ENCODE results near the gene TFDP2.

Gene TFDP2

DNA sequence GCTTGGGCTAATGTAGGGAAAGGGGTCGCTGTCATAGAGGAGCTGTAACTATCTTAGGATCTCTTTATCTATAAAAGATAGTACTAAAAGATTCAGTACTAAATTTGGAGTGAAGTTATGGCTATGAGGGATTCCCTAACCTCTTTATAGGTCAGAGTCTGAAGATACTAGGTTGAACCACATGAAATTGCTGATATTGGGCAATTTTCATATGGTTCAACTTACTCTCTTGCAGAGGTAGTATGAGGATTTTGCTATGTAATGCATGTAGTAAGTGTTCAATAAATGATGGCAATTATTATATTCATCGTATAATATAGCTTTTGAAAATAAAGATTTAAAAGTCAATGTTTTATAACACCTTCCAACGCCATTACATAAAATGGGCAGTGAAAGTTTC is 1.9 kb upstream of the TFDP2 start:
- H3K4me3 ChIP-seq (ENCODE audit: low read depth, low read length), result no peak overlapping the region
- H3K27ac ChIP-seq (ENCODE audit: extremely low read depth, low read depth, low read length), result no peak overlapping the region
- no peaks in the 10 kb centered on the region for H3K36me3 ChIP-seq (ENCODE audit: control insufficient read depth in 2 of 2, insufficient read depth in 1 of 2, low read length in 2 of 2)
- no peaks in the 10 kb centered on the region for H3K4me1 ChIP-seq (ENCODE audit: control insufficient read depth, insufficient read depth, low read length)
- POLR2A ChIA-PET, result no interaction called here
- TF ChIP-seq ZNF266 (tag by site-specific recombination; IDR thresholded peaks at IDR 0.05; ENCODE audit: low read depth) (no peak), FEZF1 (tag by site-specific recombination; IDR thresholded peaks at IDR 0.05) (no peak), ZSCAN23 (tag by site-specific recombination; IDR thresholded peaks at IDR 0.05) (no peak), ZNF76 (tag by site-specific recombination; IDR thresholded peaks at IDR 0.05; ENCODE audit: borderline replicate concordance, low read depth) (no peak), ZNF549 (tag by site-specific recombination; IDR thresholded peaks at IDR 0.05) (no peak), ZNF501 (tag by site-specific recombination; IDR thresholded peaks at IDR 0.05) (no peak), ZNF391 (tag by site-specific recombination; IDR thresholded peaks at IDR 0.05; ENCODE audit: borderline replicate concordance, low read depth) (no peak), ZNF610 (tag by site-specific recombination; IDR thresholded peaks at IDR 0.05; ENCODE audit: borderline replicate concordance) (no peak), ZNF843 (tag by site-specific recombination; IDR thresholded peaks at IDR 0.05) (no peak), ZBTB48 (tag by site-specific recombination; IDR thresholded peaks at IDR 0.05) (no peak), ZNF791 (tag by site-specific recombination; IDR thresholded peaks at IDR 0.05) (no peak), ZNF600 (tag by site-specific recombination; IDR thresholded peaks at IDR 0.05) (no peak), KLF8 (tag by site-specific recombination; IDR thresholded peaks at IDR 0.05) (no peak), ZBTB21 (tag by site-specific recombination; IDR thresholded peaks at IDR 0.05) (no peak), ZNF658 (tag by site-specific recombination; IDR thresholded peaks at IDR 0.05) (no peak), ZNF146 (tag by site-specific recombination; IDR thresholded peaks at IDR 0.05) (no peak)
- TF ChIP-seq, protein P1, sequence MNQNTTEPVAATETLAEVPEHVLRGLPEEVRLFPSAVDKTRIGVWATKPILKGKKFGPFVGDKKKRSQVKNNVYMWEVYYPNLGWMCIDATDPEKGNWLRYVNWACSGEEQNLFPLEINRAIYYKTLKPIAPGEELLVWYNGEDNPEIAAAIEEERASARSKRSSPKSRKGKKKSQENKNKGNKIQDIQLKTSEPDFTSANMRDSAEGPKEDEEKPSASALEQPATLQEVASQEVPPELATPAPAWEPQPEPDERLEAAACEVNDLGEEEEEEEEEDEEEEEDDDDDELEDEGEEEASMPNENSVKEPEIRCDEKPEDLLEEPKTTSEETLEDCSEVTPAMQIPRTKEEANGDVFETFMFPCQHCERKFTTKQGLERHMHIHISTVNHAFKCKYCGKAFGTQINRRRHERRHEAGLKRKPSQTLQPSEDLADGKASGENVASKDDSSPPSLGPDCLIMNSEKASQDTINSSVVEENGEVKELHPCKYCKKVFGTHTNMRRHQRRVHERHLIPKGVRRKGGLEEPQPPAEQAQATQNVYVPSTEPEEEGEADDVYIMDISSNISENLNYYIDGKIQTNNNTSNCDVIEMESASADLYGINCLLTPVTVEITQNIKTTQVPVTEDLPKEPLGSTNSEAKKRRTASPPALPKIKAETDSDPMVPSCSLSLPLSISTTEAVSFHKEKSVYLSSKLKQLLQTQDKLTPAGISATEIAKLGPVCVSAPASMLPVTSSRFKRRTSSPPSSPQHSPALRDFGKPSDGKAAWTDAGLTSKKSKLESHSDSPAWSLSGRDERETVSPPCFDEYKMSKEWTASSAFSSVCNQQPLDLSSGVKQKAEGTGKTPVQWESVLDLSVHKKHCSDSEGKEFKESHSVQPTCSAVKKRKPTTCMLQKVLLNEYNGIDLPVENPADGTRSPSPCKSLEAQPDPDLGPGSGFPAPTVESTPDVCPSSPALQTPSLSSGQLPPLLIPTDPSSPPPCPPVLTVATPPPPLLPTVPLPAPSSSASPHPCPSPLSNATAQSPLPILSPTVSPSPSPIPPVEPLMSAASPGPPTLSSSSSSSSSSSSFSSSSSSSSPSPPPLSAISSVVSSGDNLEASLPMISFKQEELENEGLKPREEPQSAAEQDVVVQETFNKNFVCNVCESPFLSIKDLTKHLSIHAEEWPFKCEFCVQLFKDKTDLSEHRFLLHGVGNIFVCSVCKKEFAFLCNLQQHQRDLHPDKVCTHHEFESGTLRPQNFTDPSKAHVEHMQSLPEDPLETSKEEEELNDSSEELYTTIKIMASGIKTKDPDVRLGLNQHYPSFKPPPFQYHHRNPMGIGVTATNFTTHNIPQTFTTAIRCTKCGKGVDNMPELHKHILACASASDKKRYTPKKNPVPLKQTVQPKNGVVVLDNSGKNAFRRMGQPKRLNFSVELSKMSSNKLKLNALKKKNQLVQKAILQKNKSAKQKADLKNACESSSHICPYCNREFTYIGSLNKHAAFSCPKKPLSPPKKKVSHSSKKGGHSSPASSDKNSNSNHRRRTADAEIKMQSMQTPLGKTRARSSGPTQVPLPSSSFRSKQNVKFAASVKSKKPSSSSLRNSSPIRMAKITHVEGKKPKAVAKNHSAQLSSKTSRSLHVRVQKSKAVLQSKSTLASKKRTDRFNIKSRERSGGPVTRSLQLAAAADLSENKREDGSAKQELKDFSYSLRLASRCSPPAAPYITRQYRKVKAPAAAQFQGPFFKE (tag by site-specific recombination; IDR thresholded peaks at IDR 0.05; ENCODE audit: borderline replicate concordance), result no peak
- TF ChIP-seq, protein P2, sequence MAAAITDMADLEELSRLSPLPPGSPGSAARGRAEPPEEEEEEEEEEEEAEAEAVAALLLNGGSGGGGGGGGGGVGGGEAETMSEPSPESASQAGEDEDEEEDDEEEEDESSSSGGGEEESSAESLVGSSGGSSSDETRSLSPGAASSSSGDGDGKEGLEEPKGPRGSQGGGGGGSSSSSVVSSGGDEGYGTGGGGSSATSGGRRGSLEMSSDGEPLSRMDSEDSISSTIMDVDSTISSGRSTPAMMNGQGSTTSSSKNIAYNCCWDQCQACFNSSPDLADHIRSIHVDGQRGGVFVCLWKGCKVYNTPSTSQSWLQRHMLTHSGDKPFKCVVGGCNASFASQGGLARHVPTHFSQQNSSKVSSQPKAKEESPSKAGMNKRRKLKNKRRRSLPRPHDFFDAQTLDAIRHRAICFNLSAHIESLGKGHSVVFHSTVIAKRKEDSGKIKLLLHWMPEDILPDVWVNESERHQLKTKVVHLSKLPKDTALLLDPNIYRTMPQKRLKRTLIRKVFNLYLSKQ (tag by site-specific recombination; IDR thresholded peaks at IDR 0.05; ENCODE audit: borderline replicate concordance), result no peak
- TF ChIP-seq, protein P3, sequence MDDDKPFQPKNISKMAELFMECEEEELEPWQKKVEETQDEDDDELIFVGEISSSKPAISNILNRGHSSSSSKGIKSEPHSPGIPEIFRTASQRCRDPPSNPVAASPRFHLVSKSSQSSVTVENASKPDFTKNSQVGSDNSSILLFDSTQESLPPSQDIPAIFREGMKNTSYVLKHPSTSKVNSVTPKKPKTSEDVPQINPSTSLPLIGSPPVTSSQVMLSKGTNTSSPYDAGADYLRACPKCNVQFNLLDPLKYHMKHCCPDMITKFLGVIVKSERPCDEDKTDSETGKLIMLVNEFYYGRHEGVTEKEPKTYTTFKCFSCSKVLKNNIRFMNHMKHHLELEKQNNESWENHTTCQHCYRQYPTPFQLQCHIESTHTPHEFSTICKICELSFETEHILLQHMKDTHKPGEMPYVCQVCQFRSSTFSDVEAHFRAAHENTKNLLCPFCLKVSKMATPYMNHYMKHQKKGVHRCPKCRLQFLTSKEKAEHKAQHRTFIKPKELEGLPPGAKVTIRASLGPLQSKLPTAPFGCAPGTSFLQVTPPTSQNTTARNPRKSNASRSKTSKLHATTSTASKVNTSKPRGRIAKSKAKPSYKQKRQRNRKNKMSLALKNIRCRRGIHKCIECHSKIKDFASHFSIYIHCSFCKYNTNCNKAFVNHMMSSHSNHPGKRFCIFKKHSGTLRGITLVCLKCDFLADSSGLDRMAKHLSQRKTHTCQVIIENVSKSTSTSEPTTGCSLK (tag by site-specific recombination; IDR thresholded peaks at IDR 0.05), result no peak
- TF ChIP-seq, protein P4, sequence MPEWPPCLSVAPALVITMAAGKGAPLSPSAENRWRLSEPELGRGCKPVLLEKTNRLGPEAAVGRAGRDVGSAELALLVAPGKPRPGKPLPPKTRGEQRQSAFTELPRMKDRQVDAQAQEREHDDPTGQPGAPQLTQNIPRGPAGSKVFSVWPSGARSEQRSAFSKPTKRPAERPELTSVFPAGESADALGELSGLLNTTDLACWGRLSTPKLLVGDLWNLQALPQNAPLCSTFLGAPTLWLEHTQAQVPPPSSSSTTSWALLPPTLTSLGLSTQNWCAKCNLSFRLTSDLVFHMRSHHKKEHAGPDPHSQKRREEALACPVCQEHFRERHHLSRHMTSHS (tag by site-specific recombination; IDR thresholded peaks at IDR 0.05), result no peak
- CTCF ChIA-PET, result interaction anchor here (1.0 kb wide), 1 partner anchor 26 kb away, joined by 5 read pairs; no protein-coding TSS in a partner anchor
- no peaks in the 10 kb centered on the region for H3K9me3 ChIP-seq (ENCODE audit: control insufficient read depth, insufficient read depth, low read depth, low read length)
